ENCODE results near the gene GDPD1.
"Not testable (repeated sequence)": the region's sequence is repeated elsewhere in the genome, so short reads cannot be mapped to it uniquely, and the experiment has no call there.

Gene GDPD1

GRCh38 chr17:59287452-59287851, 67.1 kb downstream of the GDPD1 start:
- Histone ChIP-seq H3K9me3 (ENCODE audit: control insufficient read depth, low read length) (no peaks in the 10 kb centered on the region), H3K36me3 (ENCODE audit: control insufficient read depth, insufficient read depth, low read length) (no peaks in the 10 kb centered on the region), H3K4me1 (ENCODE audit: control insufficient read depth, insufficient read depth, low read length, poor library complexity, severe bottlenecking) (no peaks in the 10 kb centered on the region), H3K27ac (ENCODE audit: low read depth, low read length, severe bottlenecking) (no peak overlapping the region), H3K4me3 (ENCODE audit: extremely low read depth, insufficient read depth, low read length, poor library complexity, severe bottlenecking) (no peak overlapping the region)
- 100% methylated on average over 1 of the region's 1 CpG for WGBS, 2 experiments (ENCODE audit: insufficient coverage in 2 of 2)

GRCh38 chr17:59287891-59288290, 67.6 kb downstream of the GDPD1 start:
- H3K4me3 ChIP-seq (ENCODE audit: extremely low read depth, insufficient read depth, low read length, poor library complexity, severe bottlenecking), result no peak overlapping the region
- H3K4me1 ChIP-seq (ENCODE audit: control insufficient read depth, insufficient read depth, low read length, poor library complexity, severe bottlenecking), result no peaks in the 10 kb centered on the region
- H3K9me3 ChIP-seq (ENCODE audit: control insufficient read depth, low read length), result no peaks in the 10 kb centered on the region
- H3K27ac ChIP-seq (ENCODE audit: low read depth, low read length, severe bottlenecking), result no peak overlapping the region
- H3K36me3 ChIP-seq (ENCODE audit: control insufficient read depth, insufficient read depth, low read length), result no peaks in the 10 kb centered on the region
- WGBS, 2 experiments (ENCODE audit: insufficient coverage in 2 of 2), result 88 to 100% methylated on average over 2 of the region's 3 CpGs

GRCh38 chr17:59289981-59290301, 69.6 kb downstream of the GDPD1 start:
- Histone ChIP-seq H3K9me3 (ENCODE audit: control insufficient read depth, low read length) (no peaks in the 10 kb centered on the region), H3K4me3 (ENCODE audit: extremely low read depth, insufficient read depth, low read length, poor library complexity, severe bottlenecking) (no peak overlapping the region), H3K4me1 (ENCODE audit: control insufficient read depth, insufficient read depth, low read length, poor library complexity, severe bottlenecking) (no peaks in the 10 kb centered on the region), H3K36me3 (ENCODE audit: control insufficient read depth, insufficient read depth, low read length) (no peaks in the 10 kb centered on the region), H3K27ac (ENCODE audit: low read depth, low read length, severe bottlenecking) (no peak overlapping the region)
- 100% methylated on average over 2 of the region's 3 CpGs; no CpG with 5 or more reads in 1 of the 2 experiments for WGBS, 2 experiments (ENCODE audit: insufficient coverage in 2 of 2)

- H3K4me3 ChIP-seq (ENCODE audit: extremely low read depth, insufficient read depth, low read length, poor library complexity, severe bottlenecking); H3K4me1 ChIP-seq (ENCODE audit: control insufficient read depth, insufficient read depth, low read length, poor library complexity, severe bottlenecking); H3K36me3 ChIP-seq (ENCODE audit: control insufficient read depth, insufficient read depth, low read length); H3K9me3 ChIP-seq (ENCODE audit: control insufficient read depth, low read length): not testable (repeated sequence)
- H3K27ac ChIP-seq (ENCODE audit: low read depth, low read length, severe bottlenecking), result peak overlapping the region; percentile 5
- 17 to 27% methylated on average over 1 to 3 of the region's 12 CpGs for WGBS, 2 experiments (ENCODE audit: insufficient coverage in 2 of 2)
Measured at GRCh38 chr17:59290302-59290998, 70.1 kb downstream of the GDPD1 start.

- WGBS, 2 experiments (ENCODE audit: insufficient coverage in 2 of 2), result 100% methylated on average over 1 of the region's 1 CpG; no CpG with 5 or more reads in 1 of the 2 experiments
- no peak overlapping the region for H3K27ac ChIP-seq (ENCODE audit: low read depth, low read length, severe bottlenecking)
- no peaks in the 10 kb centered on the region for H3K9me3 ChIP-seq (ENCODE audit: control insufficient read depth, low read length)
- H3K36me3 ChIP-seq (ENCODE audit: control insufficient read depth, insufficient read depth, low read length), result no peaks in the 10 kb centered on the region
- H3K4me1 ChIP-seq (ENCODE audit: control insufficient read depth, insufficient read depth, low read length, poor library complexity, severe bottlenecking), result no peaks in the 10 kb centered on the region
- no peak overlapping the region for H3K4me3 ChIP-seq (ENCODE audit: extremely low read depth, insufficient read depth, low read length, poor library complexity, severe bottlenecking)
Measured at GRCh38 chr17:59292174-59292523, 71.8 kb downstream of the GDPD1 start.

GRCh38 chr17:59296190-59296589, 75.9 kb downstream of the GDPD1 start:
- H3K27ac ChIP-seq (ENCODE audit: low read depth, low read length, severe bottlenecking), result no peak overlapping the region
- H3K9me3 ChIP-seq (ENCODE audit: control insufficient read depth, low read length), result no peaks in the 10 kb centered on the region
- no peak overlapping the region for H3K4me3 ChIP-seq (ENCODE audit: extremely low read depth, insufficient read depth, low read length, poor library complexity, severe bottlenecking)
- WGBS, 2 experiments (ENCODE audit: insufficient coverage in 2 of 2), result 100% methylated on average over 2 of the region's 2 CpGs
- no peaks in the 10 kb centered on the region for H3K4me1 ChIP-seq (ENCODE audit: control insufficient read depth, insufficient read depth, low read length, poor library complexity, severe bottlenecking)
- H3K36me3 ChIP-seq (ENCODE audit: control insufficient read depth, insufficient read depth, low read length), result no peaks in the 10 kb centered on the region

- Histone ChIP-seq H3K4me1 (ENCODE audit: control insufficient read depth, insufficient read depth, low read length, poor library complexity, severe bottlenecking) (no peaks in the 10 kb centered on the region), H3K4me3 (ENCODE audit: extremely low read depth, insufficient read depth, low read length, poor library complexity, severe bottlenecking) (no peak overlapping the region), H3K9me3 (ENCODE audit: control insufficient read depth, low read length) (no peaks in the 10 kb centered on the region), H3K27ac (ENCODE audit: low read depth, low read length, severe bottlenecking) (no peak overlapping the region), H3K36me3 (ENCODE audit: control insufficient read depth, insufficient read depth, low read length) (no peaks in the 10 kb centered on the region)
- WGBS, 2 experiments (ENCODE audit: insufficient coverage in 2 of 2), result 80 to 97% methylated on average over 2 of the region's 2 CpGs
Measured at GRCh38 chr17:59298521-59298920, 78.2 kb downstream of the GDPD1 start.

- H3K4me3 ChIP-seq (ENCODE audit: extremely low read depth, insufficient read depth, low read length, poor library complexity, severe bottlenecking), result no peak overlapping the region
- H3K9me3 ChIP-seq (ENCODE audit: control insufficient read depth, low read length), result no peaks in the 10 kb centered on the region
- H3K36me3 ChIP-seq (ENCODE audit: control insufficient read depth, insufficient read depth, low read length), result no peaks in the 10 kb centered on the region
- H3K4me1 ChIP-seq (ENCODE audit: control insufficient read depth, insufficient read depth, low read length, poor library complexity, severe bottlenecking), result no peaks in the 10 kb centered on the region
- 85 to 100% methylated on average over 1 to 2 of the region's 2 CpGs for WGBS, 2 experiments (ENCODE audit: insufficient coverage in 2 of 2)
- no peak overlapping the region for H3K27ac ChIP-seq (ENCODE audit: low read depth, low read length, severe bottlenecking)
Measured at GRCh38 chr17:59299400-59300092, 79.2 kb downstream of the GDPD1 start.

GRCh38 chr17:59300941-59301340, 80.6 kb downstream of the GDPD1 start:
- Histone ChIP-seq H3K36me3 (ENCODE audit: control insufficient read depth, insufficient read depth, low read length) (no peaks in the 10 kb centered on the region), H3K4me3 (ENCODE audit: extremely low read depth, insufficient read depth, low read length, poor library complexity, severe bottlenecking) (no peak overlapping the region), H3K4me1 (ENCODE audit: control insufficient read depth, insufficient read depth, low read length, poor library complexity, severe bottlenecking) (no peaks in the 10 kb centered on the region), H3K9me3 (ENCODE audit: control insufficient read depth, low read length) (no peaks in the 10 kb centered on the region), H3K27ac (ENCODE audit: low read depth, low read length, severe bottlenecking) (no peak overlapping the region)
- 80 to 87% methylated on average over 1 to 3 of the region's 5 CpGs for WGBS, 2 experiments (ENCODE audit: insufficient coverage in 2 of 2)

- H3K4me1 ChIP-seq (ENCODE audit: control insufficient read depth, insufficient read depth, low read length, poor library complexity, severe bottlenecking), result no peaks in the 10 kb centered on the region
- H3K27ac ChIP-seq (ENCODE audit: low read depth, low read length, severe bottlenecking), result no peak overlapping the region
- WGBS, 2 experiments (ENCODE audit: insufficient coverage in 2 of 2), result 88 to 95% methylated on average over 1 to 2 of the region's 2 CpGs
- H3K4me3 ChIP-seq (ENCODE audit: extremely low read depth, insufficient read depth, low read length, poor library complexity, severe bottlenecking), result no peak overlapping the region
- no peaks in the 10 kb centered on the region for H3K36me3 ChIP-seq (ENCODE audit: control insufficient read depth, insufficient read depth, low read length)
- H3K9me3 ChIP-seq (ENCODE audit: control insufficient read depth, low read length), result no peaks in the 10 kb centered on the region
Measured at GRCh38 chr17:59304811-59305210, 84.5 kb downstream of the GDPD1 start.

GRCh38 chr17:59310263-59310920, 90.1 kb downstream of the GDPD1 start:
- no peak overlapping the region for H3K27ac ChIP-seq (ENCODE audit: low read depth, low read length, severe bottlenecking)
- no peaks in the 10 kb centered on the region for H3K9me3 ChIP-seq (ENCODE audit: control insufficient read depth, low read length)
- H3K36me3 ChIP-seq (ENCODE audit: control insufficient read depth, insufficient read depth, low read length), result no peaks in the 10 kb centered on the region
- H3K4me3 ChIP-seq (ENCODE audit: extremely low read depth, insufficient read depth, low read length, poor library complexity, severe bottlenecking), result no peak overlapping the region
- 93 to 97% methylated on average over 3 to 5 of the region's 6 CpGs for WGBS, 2 experiments (ENCODE audit: insufficient coverage in 2 of 2)
- H3K4me1 ChIP-seq (ENCODE audit: control insufficient read depth, insufficient read depth, low read length, poor library complexity, severe bottlenecking), result no peaks in the 10 kb centered on the region
